Measurements from ENCODE around the gene BACE2.

The BACE2 gene

DNA sequence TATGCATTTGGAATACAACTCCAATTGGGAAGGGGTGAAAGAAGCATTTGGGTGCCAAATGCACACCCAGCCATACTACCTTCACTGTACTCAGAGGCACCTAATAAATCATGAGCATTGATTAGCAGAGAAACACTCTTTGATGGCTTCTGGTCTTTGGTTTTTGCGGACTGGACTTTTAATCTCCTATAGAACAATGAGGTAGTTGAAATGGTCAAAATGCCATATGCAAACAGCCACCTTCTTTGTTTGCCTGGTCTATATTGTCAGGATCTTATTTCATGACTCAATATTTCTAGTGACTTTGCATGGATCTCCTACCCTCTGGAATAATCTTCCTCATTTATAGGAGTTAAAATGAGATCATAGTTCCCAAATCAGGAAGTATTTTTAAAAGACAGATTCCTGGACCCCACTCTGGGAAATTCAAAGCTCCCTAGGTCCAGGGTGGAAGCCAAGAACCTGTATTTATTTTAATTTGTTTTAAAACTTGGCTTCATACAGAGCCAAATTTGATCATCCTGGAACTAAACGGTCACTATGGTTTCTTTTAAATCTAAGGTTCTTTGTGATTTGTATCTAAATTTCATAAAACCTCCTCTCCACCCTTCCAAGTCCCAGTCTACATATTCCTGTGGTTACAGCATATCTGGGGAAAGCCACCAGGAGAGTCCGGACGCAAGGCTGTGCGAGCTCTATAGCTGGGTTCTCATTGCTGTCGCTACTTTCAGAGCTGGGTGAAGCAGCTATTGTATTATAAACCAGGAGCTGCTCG is 157.4 kb downstream of the BACE2 start:
- no peak for DNase-seq

DNA sequence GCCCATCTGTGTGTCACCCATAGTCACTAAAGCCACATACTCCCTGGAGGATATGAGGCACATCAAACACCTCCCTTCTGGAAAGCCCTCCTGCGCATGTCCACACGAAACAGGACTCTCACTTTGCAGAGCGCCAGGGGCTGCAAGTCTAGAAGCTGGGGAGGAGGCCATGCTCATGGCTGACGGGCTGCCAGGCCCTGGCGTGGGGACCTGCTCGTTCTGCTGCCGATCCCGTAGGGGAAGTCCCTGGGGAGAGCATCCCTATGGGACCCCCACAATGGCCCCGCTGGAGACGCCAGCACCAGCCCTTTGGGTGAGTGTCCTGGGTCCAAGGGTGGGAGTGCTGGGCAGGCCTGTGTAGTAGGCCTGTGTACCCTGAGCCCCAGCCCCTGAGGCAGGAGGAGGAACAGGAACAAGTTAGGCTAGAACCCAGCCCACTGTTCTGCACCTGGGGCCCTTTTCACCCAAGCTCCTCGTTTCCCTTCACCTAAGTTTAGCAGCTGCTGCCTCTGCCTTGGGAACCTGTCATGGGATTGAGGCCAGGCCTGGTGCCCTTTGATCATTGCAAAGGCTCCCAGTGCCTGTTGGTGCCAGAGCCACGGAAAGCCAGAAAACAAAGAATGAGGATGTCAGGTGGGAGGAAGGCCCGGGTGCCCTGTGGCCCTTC is 158.6 kb downstream of the BACE2 start:
- DNase-seq, result no peak

DNA sequence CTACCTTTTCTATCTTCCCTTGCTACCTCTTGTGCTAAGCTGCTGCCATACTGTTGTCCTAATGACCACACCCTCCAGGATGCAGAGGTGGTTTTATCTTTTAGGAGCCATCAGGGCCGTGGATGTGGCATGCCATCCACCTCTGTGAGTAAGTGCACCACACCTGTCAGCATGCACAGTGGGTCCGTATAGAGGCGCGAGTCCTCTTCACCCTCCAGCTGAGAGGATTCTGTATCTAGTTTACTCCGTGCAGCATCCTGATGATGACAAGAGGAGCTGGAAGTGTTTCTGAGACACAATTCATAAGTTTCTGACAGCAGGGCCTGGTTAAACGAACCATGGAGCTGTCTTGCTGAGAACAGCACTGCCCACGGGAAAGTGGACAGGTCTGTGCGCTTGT is 159.8 kb downstream of the BACE2 start:
- no peak for DNase-seq

DNA sequence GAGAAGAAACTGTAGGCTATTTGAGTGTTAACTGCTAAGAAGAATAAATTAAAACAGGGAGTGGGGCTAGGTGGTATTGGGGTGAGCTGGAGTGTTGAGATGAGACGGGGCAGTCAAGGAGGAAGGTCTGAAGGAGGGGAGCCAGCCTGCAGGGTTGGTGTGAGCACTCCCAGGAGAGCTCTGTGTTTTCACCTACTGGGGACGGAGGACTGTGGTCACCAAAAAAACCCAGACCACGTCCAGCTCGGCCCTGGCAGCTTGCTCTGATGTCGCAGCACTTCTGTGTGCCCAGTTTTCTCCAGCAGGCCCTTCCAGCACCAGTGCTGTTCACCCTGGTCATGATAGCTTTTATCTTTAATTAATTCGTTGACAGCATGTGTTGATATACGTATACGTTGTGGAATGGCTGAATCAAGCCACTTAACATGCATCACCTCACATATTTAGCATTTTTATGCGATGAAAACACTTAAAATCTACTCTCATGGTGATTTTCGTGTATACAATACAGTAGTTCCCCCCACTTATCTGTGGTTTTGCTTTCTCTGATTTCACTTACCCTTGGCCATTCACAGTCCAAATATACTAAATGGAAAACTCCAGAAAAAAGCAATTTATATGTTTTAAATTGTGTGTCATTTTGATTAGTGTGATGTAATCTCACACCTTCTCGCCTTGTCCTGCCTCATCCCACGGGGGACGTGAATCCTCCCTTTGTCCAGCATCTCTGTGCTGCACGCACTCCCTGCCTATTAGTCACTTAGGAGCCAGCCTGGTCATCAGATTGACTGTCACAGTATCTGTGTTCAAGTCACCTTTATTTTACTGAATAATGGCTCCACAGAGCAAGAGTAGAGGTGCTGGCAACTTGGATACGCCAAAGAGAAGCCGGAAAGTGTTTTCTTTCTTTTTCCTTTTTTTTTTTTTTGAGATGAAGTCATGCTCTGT is 161.0 kb downstream of the BACE2 start:
- no peak for DNase-seq
